Upper lobe of left lung (tissue), 4 donors: ENCODE data around the gene TMED8.

Source experiments
- EP300 ChIP-seq, 4 donors: sonication (generic); formaldehyde crosslinking; IDR thresholded peaks; one replicate each; pipeline ENCODE4 v1.5.1; 2017; ENCODE audit warnings: antibody characterized with exemption in 4 of 4, control low read depth in 2 of 4
- TF ChIP-seq, protein P1 (sequence below), 6 experiments: fragments of 450-650 bp in 4 of 6; fragments of 200-600 bp in 2 of 6; sonication (generic) in 2 of 6; IDR thresholded peaks; one replicate each; pipeline ENCODE4 v1.5.1; 2016 to 2019; ENCODE audit warnings: antibody characterized with exemption in 6 of 6

- TF ChIP-seq, protein P1, sequence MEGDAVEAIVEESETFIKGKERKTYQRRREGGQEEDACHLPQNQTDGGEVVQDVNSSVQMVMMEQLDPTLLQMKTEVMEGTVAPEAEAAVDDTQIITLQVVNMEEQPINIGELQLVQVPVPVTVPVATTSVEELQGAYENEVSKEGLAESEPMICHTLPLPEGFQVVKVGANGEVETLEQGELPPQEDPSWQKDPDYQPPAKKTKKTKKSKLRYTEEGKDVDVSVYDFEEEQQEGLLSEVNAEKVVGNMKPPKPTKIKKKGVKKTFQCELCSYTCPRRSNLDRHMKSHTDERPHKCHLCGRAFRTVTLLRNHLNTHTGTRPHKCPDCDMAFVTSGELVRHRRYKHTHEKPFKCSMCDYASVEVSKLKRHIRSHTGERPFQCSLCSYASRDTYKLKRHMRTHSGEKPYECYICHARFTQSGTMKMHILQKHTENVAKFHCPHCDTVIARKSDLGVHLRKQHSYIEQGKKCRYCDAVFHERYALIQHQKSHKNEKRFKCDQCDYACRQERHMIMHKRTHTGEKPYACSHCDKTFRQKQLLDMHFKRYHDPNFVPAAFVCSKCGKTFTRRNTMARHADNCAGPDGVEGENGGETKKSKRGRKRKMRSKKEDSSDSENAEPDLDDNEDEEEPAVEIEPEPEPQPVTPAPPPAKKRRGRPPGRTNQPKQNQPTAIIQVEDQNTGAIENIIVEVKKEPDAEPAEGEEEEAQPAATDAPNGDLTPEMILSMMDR (IDR thresholded peaks at IDR 0.05): no peak
- TF ChIP-seq EP300 (IDR thresholded peaks at IDR 0.05): no peak
These were observed 32.2 kb upstream of the TMED8 start for GRCh38 chr14:77409131-77409533.
